SK-N-SH treated with all-trans-retinoic acid at 6 μM for 48 hours (cell line): Measurements from ENCODE around the gene FHIT.

Experiments
- PATZ1 ChIP-seq: fragments of 250-450 bp; sonication (Bioruptor Pico); IDR thresholded peaks from 2 replicates; pipeline ENCODE4 v1.8.0; 2020; ENCODE audit warnings: mild to moderate bottlenecking, moderate library complexity, borderline replicate concordance
- PPARA ChIP-seq: fragments of 250-450 bp; sonication (Bioruptor Pico); IDR thresholded peaks from 2 replicates; pipeline ENCODE4 v1.5.0; 2020; ENCODE audit warnings: mild to moderate bottlenecking, borderline replicate concordance
- RARB ChIP-seq: fragments of 250-450 bp; sonication (Bioruptor Pico); IDR thresholded peaks from 2 replicates; pipeline ENCODE4 v1.8.0; 2021; ENCODE audit warnings: mild to moderate bottlenecking, moderate library complexity
- ZNF70 ChIP-seq: fragments of 450-650 bp; formaldehyde crosslinking; IDR thresholded peaks from 2 replicates; pipeline ENCODE4 v1.5.0; 2020; ENCODE audit warnings: mild to moderate bottlenecking, moderate library complexity

- TF ChIP-seq ZNF70 (CRISPR knock-in tag) (no peak), RARB (CRISPR knock-in tag) (no peak), PPARA (CRISPR knock-in tag) (no peak), PATZ1 (no peak)
Observed at GRCh38 chr3:61132062-61132461, 119.2 kb downstream of the FHIT start.
